ENCODE data around the gene OCA2.

The OCA2 gene

GRCh38 chr15:28118531-28118930 lies 19.4 kb upstream of the OCA2 start:
- DNase-seq = no peak

- no peak for DNase-seq
These were observed 19.0 kb upstream of the OCA2 start for GRCh38 chr15:28118083-28118482.

- DNase-seq = no peak
These were observed 18.4 kb upstream of the OCA2 start for GRCh38 chr15:28117432-28117990.

- DNase-seq = no peak
These were observed 17.7 kb upstream of the OCA2 start for GRCh38 chr15:28116521-28117431.

GRCh38 chr15:28115871-28116270 lies 16.8 kb upstream of the OCA2 start:
- no peak for DNase-seq

GRCh38 chr15:28114721-28115622 lies 15.9 kb upstream of the OCA2 start:
- DNase-seq = no peak

- no peak for DNase-seq
These were observed 15.0 kb upstream of the OCA2 start for GRCh38 chr15:28114114-28114455.

GRCh38 chr15:28113394-28114113 lies 14.4 kb upstream of the OCA2 start:
- no peak for DNase-seq

- DNase-seq = no peak
These were observed 13.8 kb upstream of the OCA2 start for GRCh38 chr15:28112962-28113361.

- no peak for DNase-seq
These were observed 13.1 kb upstream of the OCA2 start for GRCh38 chr15:28112101-28112760.

GRCh38 chr15:28111543-28111942 lies 12.4 kb upstream of the OCA2 start:
- DNase-seq = no peak

GRCh38 chr15:28110481-28110881 lies 11.4 kb upstream of the OCA2 start:
- no peak for DNase-seq

GRCh38 chr15:28109626-28110455 lies 10.7 kb upstream of the OCA2 start:
- no peak for DNase-seq

- DNase-seq = no peak
These were observed 8.8 kb upstream of the OCA2 start for GRCh38 chr15:28107904-28108275.

- DNase-seq = no peak
These were observed 8.2 kb upstream of the OCA2 start for GRCh38 chr15:28107111-28107903.

- no peak for DNase-seq
These were observed 7.4 kb upstream of the OCA2 start for GRCh38 chr15:28106294-28107110.

GRCh38 chr15:28105793-28106192 lies 6.7 kb upstream of the OCA2 start:
- no peak for DNase-seq

GRCh38 chr15:28105224-28105791 lies 6.2 kb upstream of the OCA2 start:
- no peak for DNase-seq

GRCh38 chr15:28104326-28104725 lies 5.2 kb upstream of the OCA2 start:
- no peak for DNase-seq

All from amniotic stem cell (primary cell).